ENCODE measurements around the gene SOX30.

GRCh38 chr5:157650991-157651611 lies 1.1 kb downstream of the SOX30 start:
- TF ChIP-seq CTCF (IDR thresholded peaks at IDR 0.05): no peak
- no peak for TF ChIP-seq POLR2A (IDR thresholded peaks at IDR 0.05)

Measured in gastroesophageal sphincter (tissue), 3 donors.